Kidney epithelial cell (primary cell): Measurements from ENCODE around the gene CTBP2. TPM values are rescaled to one million over a fixed set of nuclear protein-coding genes. Genes with fewer than 3 reads are reported as not detected.

ENCODE experiments used
- DNase-seq: peaks from one replicate; pipeline ENCODE4 v3.0.0-alpha.2; 2010; ENCODE audit warnings: low read depth
- H3K27me3 ChIP-seq: 2 replicates; pipeline ENCODE4 v1.6.0; 2011; ENCODE audit warnings: low read length; ENCODE audit not compliant: control insufficient read depth, insufficient read depth
- H3K36me3 ChIP-seq: 2 replicates; pipeline ENCODE4 v1.5.1; 2011; ENCODE audit warnings: low read length; ENCODE audit not compliant: control insufficient read depth, insufficient read depth
- H3K4me3 ChIP-seq: 2 replicates; pipeline ENCODE4 v1.5.1; 2011; ENCODE audit warnings: low read depth, mild to moderate bottlenecking, control low read depth, low read length
- total RNA-seq: library from RNA; depleted of rRNA; stranded (reverse); fragments of >200 nt; gene quantifications from 2 replicates; pipeline ENCODE4 v1.2.3, GENCODE V29; 2015
- TF ChIP-seq, protein P1 (sequence below): IDR thresholded peaks from 2 replicates; pipeline ENCODE4 v1.5.1; 2011; ENCODE audit warnings: mild to moderate bottlenecking, moderate library complexity, low read length, control low read depth, inconsistent platforms; ENCODE audit not compliant: insufficient read depth, poor library complexity, severe bottlenecking

CTBP2 gene
- total RNA-seq, 1 donor from 2014 or later, result 136 TPM

DNA sequence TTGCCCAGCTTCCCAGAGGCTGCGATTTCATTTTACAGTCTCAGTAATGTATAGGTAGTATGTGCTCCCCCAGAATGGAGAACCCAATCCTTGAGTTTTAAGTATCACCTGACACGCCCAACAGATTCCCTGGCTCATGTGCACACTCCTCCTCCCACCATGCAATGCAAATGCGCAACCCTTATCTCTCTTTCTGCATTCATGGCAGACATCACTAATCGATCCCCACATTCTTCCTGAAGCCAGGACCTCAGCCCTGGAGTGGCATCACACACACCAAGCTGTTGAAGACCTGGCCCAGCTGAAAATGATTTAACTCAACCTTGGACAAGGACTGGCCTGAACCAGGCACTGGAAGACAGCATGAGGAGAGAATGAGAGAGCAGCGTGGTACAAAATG is 150.0 kb downstream of the CTBP2 start:
- DNase-seq, result no peak
- Histone ChIP-seq H3K36me3 (peaks cover 2% of the 10 kb centered on the region), H3K27me3 (no peaks in the 10 kb centered on the region), H3K4me3 (no peak overlapping the region)
- TF ChIP-seq, protein P1, sequence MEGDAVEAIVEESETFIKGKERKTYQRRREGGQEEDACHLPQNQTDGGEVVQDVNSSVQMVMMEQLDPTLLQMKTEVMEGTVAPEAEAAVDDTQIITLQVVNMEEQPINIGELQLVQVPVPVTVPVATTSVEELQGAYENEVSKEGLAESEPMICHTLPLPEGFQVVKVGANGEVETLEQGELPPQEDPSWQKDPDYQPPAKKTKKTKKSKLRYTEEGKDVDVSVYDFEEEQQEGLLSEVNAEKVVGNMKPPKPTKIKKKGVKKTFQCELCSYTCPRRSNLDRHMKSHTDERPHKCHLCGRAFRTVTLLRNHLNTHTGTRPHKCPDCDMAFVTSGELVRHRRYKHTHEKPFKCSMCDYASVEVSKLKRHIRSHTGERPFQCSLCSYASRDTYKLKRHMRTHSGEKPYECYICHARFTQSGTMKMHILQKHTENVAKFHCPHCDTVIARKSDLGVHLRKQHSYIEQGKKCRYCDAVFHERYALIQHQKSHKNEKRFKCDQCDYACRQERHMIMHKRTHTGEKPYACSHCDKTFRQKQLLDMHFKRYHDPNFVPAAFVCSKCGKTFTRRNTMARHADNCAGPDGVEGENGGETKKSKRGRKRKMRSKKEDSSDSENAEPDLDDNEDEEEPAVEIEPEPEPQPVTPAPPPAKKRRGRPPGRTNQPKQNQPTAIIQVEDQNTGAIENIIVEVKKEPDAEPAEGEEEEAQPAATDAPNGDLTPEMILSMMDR, result no peak

DNA sequence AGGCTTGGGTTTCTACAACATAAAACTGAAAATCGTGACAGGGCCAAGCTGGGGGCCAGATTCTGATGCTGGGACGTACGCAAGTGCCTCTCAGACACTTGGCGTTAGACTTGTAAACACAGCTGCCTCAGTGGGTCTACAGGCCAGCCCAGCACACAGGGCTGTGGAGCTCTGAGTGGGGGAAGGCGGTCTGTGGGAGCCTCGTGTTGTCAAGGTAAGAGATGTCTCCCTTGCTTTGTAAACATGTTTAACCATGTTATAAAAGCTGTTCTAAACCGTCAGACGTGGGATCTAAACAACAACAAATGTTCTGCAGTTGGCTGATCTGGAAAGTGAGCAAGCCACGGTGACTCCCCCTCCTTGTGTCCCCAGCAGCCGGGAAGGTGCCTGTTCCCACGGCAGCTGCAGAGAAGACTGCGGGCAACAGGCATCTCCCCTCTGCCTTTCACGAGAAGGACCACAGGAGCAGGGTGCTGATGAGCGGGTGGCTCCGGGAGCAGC is 150.7 kb downstream of the CTBP2 start:
- Histone ChIP-seq H3K4me3 (no peak overlapping the region), H3K36me3 (peaks cover 2% of the 10 kb centered on the region), H3K27me3 (no peaks in the 10 kb centered on the region)
- TF ChIP-seq, protein P1, result no peak
- no peak for DNase-seq

DNA sequence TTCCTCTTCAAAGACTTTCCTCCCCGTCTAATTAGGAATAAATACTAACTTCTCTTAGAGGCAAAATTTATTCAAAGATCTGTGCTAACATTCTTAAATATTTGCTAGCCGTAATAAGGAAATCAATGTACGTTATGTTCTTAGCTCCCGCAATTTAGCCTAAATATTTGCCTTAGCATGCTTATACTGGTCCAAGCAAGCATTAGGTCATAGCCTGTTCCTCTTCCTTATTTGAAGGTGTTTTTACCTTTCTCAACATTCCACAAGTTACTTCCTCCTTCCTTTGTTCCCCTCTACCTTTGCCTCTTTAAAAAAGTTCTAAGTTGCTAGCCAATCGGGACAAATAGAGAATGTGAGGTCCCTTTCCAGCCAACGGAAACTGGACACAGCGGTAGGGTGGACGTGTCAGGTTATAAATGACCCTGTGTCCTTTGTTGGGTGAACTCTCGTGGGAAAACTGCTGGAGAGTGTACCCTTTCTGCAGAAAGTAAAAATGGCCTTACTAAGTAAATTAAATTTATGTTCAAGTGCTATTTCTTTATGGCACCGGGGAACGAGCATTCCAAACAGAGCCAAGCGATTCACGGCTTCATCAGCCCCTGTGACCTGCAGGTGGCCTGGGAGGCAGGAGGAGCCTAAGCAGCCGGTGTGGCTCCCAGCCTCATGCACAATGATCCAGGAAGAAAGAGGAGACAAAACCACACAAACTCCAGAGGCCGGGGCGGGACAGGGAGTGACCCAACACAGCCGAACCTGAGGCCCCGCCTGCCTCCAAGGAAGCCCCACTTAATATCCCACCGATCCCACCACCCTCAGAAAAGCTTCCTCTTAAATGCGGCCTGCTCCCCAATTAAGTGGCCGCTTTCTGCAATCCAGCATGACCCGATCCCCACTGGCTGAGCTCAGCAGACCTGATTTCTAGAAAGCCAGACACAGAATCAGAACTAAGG is 151.4 kb downstream of the CTBP2 start:
- H3K36me3 ChIP-seq, result peaks cover 2% of the 10 kb centered on the region
- H3K27me3 ChIP-seq, result no peaks in the 10 kb centered on the region
- no peak for DNase-seq

DNA sequence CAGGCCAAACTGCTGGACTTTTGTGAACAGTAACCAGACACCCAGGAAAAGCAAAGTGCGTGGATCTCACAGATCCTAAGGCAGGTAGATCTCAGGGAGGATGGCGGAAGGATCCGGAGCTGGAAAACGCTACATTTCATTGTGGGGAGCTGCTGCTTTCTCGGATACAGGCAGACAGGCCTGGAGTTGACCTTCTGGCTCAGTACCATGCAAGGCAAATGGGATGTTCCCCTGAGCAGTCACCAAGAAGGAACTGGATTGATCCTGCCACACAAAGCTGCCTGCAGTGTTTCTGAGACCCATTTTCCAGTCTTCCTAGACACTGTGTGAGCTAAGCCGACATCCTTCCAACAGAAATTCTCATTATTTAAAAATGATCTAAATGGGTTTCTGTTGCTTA is 152.9 kb downstream of the CTBP2 start:
- peaks cover 2% of the 10 kb centered on the region for H3K36me3 ChIP-seq
- H3K27me3 ChIP-seq, result no peaks in the 10 kb centered on the region
- no peak for DNase-seq
- TF ChIP-seq, protein P1, result no peak
- no peak overlapping the region for H3K4me3 ChIP-seq

More for the DNA sequence above, 151.4 kb downstream of the CTBP2 start:
- no peak overlapping the region for H3K4me3 ChIP-seq
- TF ChIP-seq, protein P1, result no peak

DNA sequence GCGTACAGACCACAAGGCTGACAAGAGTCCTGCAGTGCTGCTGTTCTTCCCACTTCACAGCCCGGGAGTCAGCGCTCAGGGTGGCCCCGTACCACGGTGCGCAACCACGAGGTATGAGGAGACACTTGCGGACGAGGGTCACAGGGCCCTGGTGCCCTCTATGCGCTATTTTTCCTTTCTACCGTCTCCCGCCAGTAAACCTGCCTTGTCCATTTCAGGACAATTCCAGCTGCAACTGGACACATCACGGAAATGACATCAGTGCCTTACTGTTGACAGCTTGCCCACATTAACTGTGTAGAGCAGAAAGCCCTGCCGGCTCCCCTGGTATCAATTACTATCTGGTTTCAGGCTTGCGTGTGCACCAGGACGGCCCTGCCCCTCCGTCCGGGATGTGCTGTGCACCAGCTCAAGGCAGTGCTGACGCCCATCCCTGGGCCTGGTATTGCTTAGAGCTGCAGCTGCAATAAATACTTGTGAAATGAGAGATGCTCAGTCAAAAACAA is 153.4 kb downstream of the CTBP2 start:
- TF ChIP-seq, protein P1, result no peak
- Histone ChIP-seq H3K36me3 (no peaks in the 10 kb centered on the region), H3K4me3 (no peak overlapping the region), H3K27me3 (no peaks in the 10 kb centered on the region)
- no peak for DNase-seq
